ENCODE data around the gene IL2RA.

The IL2RA gene

GRCh38 chr10:6082496-6083395 is 20.6 kb upstream of the IL2RA start:
- no peak overlapping the region for H3K4me3 ChIP-seq (ENCODE audit: insufficient read depth, low read length, poor library complexity, severe bottlenecking)
- peaks cover 12% of the 10 kb centered on the region for H3F3A ChIP-seq (ENCODE audit: insufficient read depth)
- H2AFZ ChIP-seq (ENCODE audit: low read depth, low read length, severe bottlenecking), result no peak overlapping the region
- no peak for TF ChIP-seq CTCF (IDR thresholded peaks at IDR 0.05; ENCODE audit: insufficient read depth, low read length, poor library complexity, severe bottlenecking)
- no peak for TF ChIP-seq EZH2phosphoT487 (conservative IDR thresholded peaks at IDR 0.05; ENCODE audit: low read length)
- H4K20me1 ChIP-seq (ENCODE audit: low read depth, low read length), result no peaks in the 10 kb centered on the region
- H3K9ac ChIP-seq (ENCODE audit: low read length), result no peak overlapping the region
- no peaks in the 10 kb centered on the region for H3K27me3 ChIP-seq (ENCODE audit: low read length)
- no peaks in the 10 kb centered on the region for H3K9me3 ChIP-seq (ENCODE audit: insufficient read depth, low read length)
- no peaks in the 10 kb centered on the region for H3K79me2 ChIP-seq (ENCODE audit: insufficient read depth, low read length)
- no peaks in the 10 kb centered on the region for H3K36me3 ChIP-seq (ENCODE audit: low read length)
- no peak overlapping the region for H3K4me2 ChIP-seq (ENCODE audit: low read depth, low read length, poor library complexity, severe bottlenecking)
- no peak overlapping the region for H3K27ac ChIP-seq (ENCODE audit: low read depth, low read length)
- no peaks in the 10 kb centered on the region for H3K9me2 ChIP-seq (replicated peaks; ENCODE audit: insufficient read depth, low read length)

- no peak for TF ChIP-seq EZH2phosphoT487 (conservative IDR thresholded peaks at IDR 0.05; ENCODE audit: low read length)
- TF ChIP-seq CTCF (IDR thresholded peaks at IDR 0.05; ENCODE audit: insufficient read depth, low read length, poor library complexity, severe bottlenecking), result no peak
- H3F3A ChIP-seq (ENCODE audit: insufficient read depth), result no peaks in the 10 kb centered on the region
- H3K9me2 ChIP-seq (replicated peaks; ENCODE audit: insufficient read depth, low read length), result no peaks in the 10 kb centered on the region
- no peak overlapping the region for H3K9ac ChIP-seq (ENCODE audit: low read length)
- H3K79me2 ChIP-seq (ENCODE audit: insufficient read depth, low read length), result no peaks in the 10 kb centered on the region
- H3K27me3 ChIP-seq (ENCODE audit: low read length), result no peaks in the 10 kb centered on the region
- H3K27ac ChIP-seq (ENCODE audit: low read depth, low read length), result no peak overlapping the region
- no peaks in the 10 kb centered on the region for H3K36me3 ChIP-seq (ENCODE audit: low read length)
- H3K4me3 ChIP-seq (ENCODE audit: insufficient read depth, low read length, poor library complexity, severe bottlenecking), result no peak overlapping the region
- no peaks in the 10 kb centered on the region for H4K20me1 ChIP-seq (ENCODE audit: low read depth, low read length)
- H3K9me3 ChIP-seq (ENCODE audit: insufficient read depth, low read length), result no peaks in the 10 kb centered on the region
- peak overlapping the region; percentile 45 for H2AFZ ChIP-seq (ENCODE audit: low read depth, low read length, severe bottlenecking)
- H3K4me2 ChIP-seq (ENCODE audit: low read depth, low read length, poor library complexity, severe bottlenecking), result no peak overlapping the region
Observed at GRCh38 chr10:6080417-6080973, 18.3 kb upstream of the IL2RA start.

- TF ChIP-seq CTCF (IDR thresholded peaks at IDR 0.05; ENCODE audit: insufficient read depth, low read length, poor library complexity, severe bottlenecking), result no peak
- no peak for TF ChIP-seq EZH2phosphoT487 (conservative IDR thresholded peaks at IDR 0.05; ENCODE audit: low read length)
- no peak overlapping the region for H3K27ac ChIP-seq (ENCODE audit: low read depth, low read length)
- no peak overlapping the region for H3K4me3 ChIP-seq (ENCODE audit: insufficient read depth, low read length, poor library complexity, severe bottlenecking)
- H3K9me2 ChIP-seq (replicated peaks; ENCODE audit: insufficient read depth, low read length), result no peaks in the 10 kb centered on the region
- no peak overlapping the region for H2AFZ ChIP-seq (ENCODE audit: low read depth, low read length, severe bottlenecking)
- no peaks in the 10 kb centered on the region for H3K79me2 ChIP-seq (ENCODE audit: insufficient read depth, low read length)
- no peak overlapping the region for H3K4me2 ChIP-seq (ENCODE audit: low read depth, low read length, poor library complexity, severe bottlenecking)
- H3F3A ChIP-seq (ENCODE audit: insufficient read depth), result no peaks in the 10 kb centered on the region
- no peaks in the 10 kb centered on the region for H3K27me3 ChIP-seq (ENCODE audit: low read length)
- no peaks in the 10 kb centered on the region for H3K9me3 ChIP-seq (ENCODE audit: insufficient read depth, low read length)
- no peak overlapping the region for H3K9ac ChIP-seq (ENCODE audit: low read length)
- H4K20me1 ChIP-seq (ENCODE audit: low read depth, low read length), result no peaks in the 10 kb centered on the region
- H3K36me3 ChIP-seq (ENCODE audit: low read length), result no peaks in the 10 kb centered on the region
Observed at GRCh38 chr10:6079044-6079443, 16.9 kb upstream of the IL2RA start.
